Myocyte (in vitro differentiated cells): ENCODE data around the gene GNG8. TPM values are rescaled to one million over a fixed set of nuclear protein-coding genes. Genes with fewer than 3 reads are reported as not detected.

Experiments used
- DNase-seq: peaks from one replicate; pipeline ENCODE4 v3.0.0-alpha.2; 2012; ENCODE audit warnings: low read depth
- polyA plus RNA-seq: library from polyadenylated mRNA; unstranded; fragments of >200 nt; gene quantifications from one replicate; pipeline ENCODE4 v1.2.1, GENCODE V29; 2012; ENCODE audit warnings: missing spikeins
- total RNA-seq: library from RNA; depleted of rRNA; stranded (reverse); fragments of >200 nt; gene quantifications from 2 replicates; pipeline ENCODE4 v1.2.3, GENCODE V29; 2014

Gene GNG8
- total RNA-seq: not detected in 2 replicates
- not detected for polyA plus RNA-seq

GRCh38 chr19:46635920-46636761 lies at the start of gene GNG8:
Gene GNG8, minus strand, starts transcription at chr19:46636202. Its CDS starts 1,520 bp downstream, at chr19:46634682.
- DNase-seq: no peak

- no peak for DNase-seq
Measured at GRCh38 chr19:46685189-46685588, 49.2 kb upstream of the GNG8 start.

GRCh38 chr19:46678110-46678732 lies 42.2 kb upstream of the GNG8 start:
- no peak for DNase-seq

- no peak for DNase-seq
Measured at GRCh38 chr19:46674416-46675178, 38.6 kb upstream of the GNG8 start.

GRCh38 chr19:46670813-46671212 lies 34.8 kb upstream of the GNG8 start:
- no peak for DNase-seq

- no peak for DNase-seq
Measured at GRCh38 chr19:46668662-46669061, 32.7 kb upstream of the GNG8 start.

GRCh38 chr19:46665072-46665471 lies 29.1 kb upstream of the GNG8 start:
- DNase-seq: no peak

- DNase-seq: peak; percentile 86
Measured at GRCh38 chr19:46661735-46662592, 26.0 kb upstream of the GNG8 start.

GRCh38 chr19:46661020-46661731 lies 25.2 kb upstream of the GNG8 start, which contains the start of gene DACT3:
Gene DACT3, minus strand, starts transcription at chr19:46661182. Its CDS starts 118 bp downstream, at chr19:46661064.
- peak; percentile 100 for DNase-seq

- no peak for DNase-seq
Measured at GRCh38 chr19:46660551-46661019, 24.6 kb upstream of the GNG8 start.

GRCh38 chr19:46660008-46660517 lies 24.1 kb upstream of the GNG8 start:
- DNase-seq: peak; percentile 1

GRCh38 chr19:46659151-46660007 lies 23.4 kb upstream of the GNG8 start:
- DNase-seq: peak; percentile 12

GRCh38 chr19:46656541-46656940 lies 20.5 kb upstream of the GNG8 start:
- no peak for DNase-seq

GRCh38 chr19:46654621-46655152 lies 18.7 kb upstream of the GNG8 start:
- no peak for DNase-seq

GRCh38 chr19:46650445-46650844 lies 14.4 kb upstream of the GNG8 start:
- DNase-seq: no peak

GRCh38 chr19:46648961-46649960 lies 13.3 kb upstream of the GNG8 start:
- no peak for DNase-seq
